Activated CD4-positive, alpha-beta T cell treated with anti-CD3 and anti-CD28 coated beads, Interleukin-2, amount 50 U/mL, for 1 hour (primary cell): ENCODE measurements around the gene RAD51B.
A peak's percentile ranks its signal among the peaks of the same experiment; 100 is the strongest.

Source experiments
- DNase-seq: peaks from one replicate; pipeline ENCODE4 v3.0.0-alpha.2; 2020

The RAD51B gene

GRCh38 chr14:68260121-68260520 is 440.5 kb downstream of the RAD51B start:
- DNase-seq, result no peak

- DNase-seq, result no peak
Observed at GRCh38 chr14:68261092-68261842, 441.7 kb downstream of the RAD51B start.

- no peak for DNase-seq
Observed at GRCh38 chr14:68262567-68262966, 443.0 kb downstream of the RAD51B start.

- DNase-seq, result no peak
Observed at GRCh38 chr14:68263563-68264259, 444.1 kb downstream of the RAD51B start.

- no peak for DNase-seq
Observed at GRCh38 chr14:68264260-68264569, 444.6 kb downstream of the RAD51B start.

GRCh38 chr14:68266998-68267397 is 447.4 kb downstream of the RAD51B start:
- DNase-seq, result no peak

GRCh38 chr14:68268197-68268596 is 448.6 kb downstream of the RAD51B start:
- no peak for DNase-seq

GRCh38 chr14:68268719-68269118 is 449.1 kb downstream of the RAD51B start:
- DNase-seq, result no peak

- DNase-seq, result no peak
Observed at GRCh38 chr14:68269136-68269927, 449.8 kb downstream of the RAD51B start.

- no peak for DNase-seq
Observed at GRCh38 chr14:68270342-68270741, 450.8 kb downstream of the RAD51B start.

GRCh38 chr14:68271913-68272391 is 452.4 kb downstream of the RAD51B start:
- DNase-seq, result no peak

- no peak for DNase-seq
Observed at GRCh38 chr14:68273413-68273812, 453.8 kb downstream of the RAD51B start.

- no peak for DNase-seq
Observed at GRCh38 chr14:68274725-68275124, 455.1 kb downstream of the RAD51B start.

GRCh38 chr14:68278576-68279436 is 459.2 kb downstream of the RAD51B start:
- no peak for DNase-seq

GRCh38 chr14:68279437-68279720 is 459.8 kb downstream of the RAD51B start:
- DNase-seq, result no peak

- no peak for DNase-seq
Observed at GRCh38 chr14:68279777-68280233, 460.2 kb downstream of the RAD51B start.

GRCh38 chr14:68281497-68281896 is 461.9 kb downstream of the RAD51B start:
- no peak for DNase-seq

- DNase-seq, result peak; percentile 30
Observed at GRCh38 chr14:68282479-68283377, 463.1 kb downstream of the RAD51B start.

- peak; percentile 58 for DNase-seq
Observed at GRCh38 chr14:68283378-68284123, 464.0 kb downstream of the RAD51B start.

- DNase-seq, result no peak
Observed at GRCh38 chr14:68284333-68284732, 464.8 kb downstream of the RAD51B start.

- no peak for DNase-seq
Observed at GRCh38 chr14:68284834-68285233, 465.3 kb downstream of the RAD51B start.
